A673 (cell line): ENCODE data around the gene PTGES2.

Experiments
- CTCF ChIP-seq: fragments of 300-800, 200-600 bp; sonication (generic); conservative IDR thresholded peaks from 2 replicates; pipeline ENCODE4 v1.5.1; 2017; ENCODE audit warnings: low read depth, mild to moderate bottlenecking, antibody characterized with exemption, low read length, moderate library complexity, mixed read lengths
- EZH2 ChIP-seq: fragments of 200-600 bp; sonication (generic); IDR thresholded peaks from 2 replicates; pipeline ENCODE4 v1.6.1; 2017; ENCODE audit warnings: borderline replicate concordance, low read depth, mild to moderate bottlenecking, mixed read lengths, antibody characterized with exemption, low read length; ENCODE audit not compliant: poor library complexity, severe bottlenecking

GRCh38 chr9:128107468-128108268 lies 19.9 kb downstream of the PTGES2 start:
- no peak for TF ChIP-seq CTCF
- TF ChIP-seq EZH2: no peak
